CD4-positive, alpha-beta T cell treated with Interleukin-15 for 1 hour (primary cell): ENCODE measurements around the gene ST6GALNAC2.

Source experiments
- DNase-seq: peaks from one replicate; pipeline ENCODE4 v3.0.0-alpha.2; 2020

The ST6GALNAC2 gene

GRCh38 chr17:76553178-76553908 is 32.3 kb downstream of the ST6GALNAC2 start:
- no peak for DNase-seq

DNA sequence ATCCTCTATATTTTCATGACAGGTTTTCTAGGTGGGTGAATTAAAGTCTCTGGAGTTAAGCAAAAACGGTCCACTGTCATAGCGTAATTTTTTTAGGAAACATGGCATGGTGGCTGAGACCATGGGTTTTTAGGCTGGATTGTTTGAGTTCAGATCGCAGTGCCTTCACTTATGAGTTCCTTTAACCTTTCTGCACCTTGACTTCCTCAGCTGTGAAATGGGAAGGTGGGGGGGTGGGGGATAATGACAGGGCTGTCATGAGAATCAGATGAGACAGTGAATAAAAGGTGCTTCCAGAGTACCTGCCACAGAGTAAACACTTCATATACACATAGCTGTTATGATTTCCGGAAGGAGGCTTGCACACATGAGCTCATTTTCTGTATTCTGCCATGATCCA is 34.0 kb downstream of the ST6GALNAC2 start:
- no peak for DNase-seq

- no peak for DNase-seq
Measured at GRCh38 chr17:76550712-76551615, 34.7 kb downstream of the ST6GALNAC2 start.

GRCh38 chr17:76549539-76549938 is 36.1 kb downstream of the ST6GALNAC2 start:
- no peak for DNase-seq

- no peak for DNase-seq
Measured at GRCh38 chr17:76549215-76549518, 36.5 kb downstream of the ST6GALNAC2 start.

DNA sequence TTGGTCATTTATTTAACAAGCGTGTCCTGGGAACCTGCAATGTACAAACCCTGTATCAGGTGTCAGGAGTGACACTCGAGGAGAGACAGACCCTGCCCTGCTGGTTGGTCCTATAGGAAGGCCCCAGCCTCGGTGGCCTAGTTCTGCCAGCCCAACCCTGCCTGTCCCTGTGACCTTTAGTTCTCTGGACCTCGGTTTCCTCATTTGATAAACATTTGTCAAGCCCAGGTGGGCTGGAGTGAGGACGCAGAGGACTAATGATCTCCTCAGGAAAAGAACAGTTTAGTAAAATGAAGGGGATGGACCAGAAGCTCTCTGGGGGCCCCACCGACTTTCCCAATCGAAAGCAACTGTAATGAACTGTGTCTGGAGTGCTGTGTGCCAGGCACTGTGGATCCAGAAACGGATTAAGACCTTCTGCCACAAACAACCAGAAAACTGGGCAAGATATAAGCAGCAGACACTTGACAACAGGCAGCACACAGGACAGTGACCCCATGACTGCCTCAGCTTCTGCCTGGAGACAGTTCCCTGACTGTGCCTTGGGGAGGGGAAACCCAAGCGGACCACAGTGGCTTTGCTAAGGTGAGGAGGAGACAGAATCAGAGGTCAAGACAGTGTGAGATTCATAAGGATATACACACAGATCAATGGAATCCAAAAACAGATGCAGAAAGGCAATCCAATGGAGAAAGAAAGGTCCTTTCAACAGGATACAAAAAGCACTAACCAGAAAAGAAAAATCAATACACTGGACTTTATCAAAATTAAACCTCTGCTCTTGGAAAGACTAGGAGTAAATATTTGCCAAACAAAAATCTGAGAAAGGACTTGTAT is 37.1 kb downstream of the ST6GALNAC2 start:
- no peak for DNase-seq

GRCh38 chr17:76547642-76548202 is 37.9 kb downstream of the ST6GALNAC2 start:
- DNase-seq = no peak

DNA sequence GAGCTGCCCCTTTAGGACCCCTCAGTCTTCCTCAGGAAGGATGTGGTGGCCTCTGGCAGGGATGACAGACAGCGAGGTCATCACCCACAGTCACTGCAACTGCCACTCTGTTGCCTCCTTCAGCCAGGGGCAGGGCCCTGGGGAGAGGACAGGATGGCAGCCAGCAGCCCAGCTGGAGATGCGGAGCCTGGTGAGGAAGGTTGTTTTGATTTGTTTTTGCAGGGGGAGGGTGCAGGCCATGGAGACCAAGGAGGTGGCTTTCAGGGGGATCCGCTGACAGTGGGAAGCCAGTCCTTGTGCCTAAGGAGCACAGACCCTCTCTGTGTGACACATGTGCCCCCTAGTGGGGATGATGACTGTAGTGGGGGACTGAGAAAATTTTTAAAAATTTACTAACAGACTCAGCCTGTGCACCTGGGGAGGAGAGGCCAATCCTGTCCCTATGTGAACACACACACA is 38.4 kb downstream of the ST6GALNAC2 start:
- DNase-seq = peak; percentile 62

- no peak for DNase-seq
Measured at GRCh38 chr17:76546556-76547182, 39.0 kb downstream of the ST6GALNAC2 start.

DNA sequence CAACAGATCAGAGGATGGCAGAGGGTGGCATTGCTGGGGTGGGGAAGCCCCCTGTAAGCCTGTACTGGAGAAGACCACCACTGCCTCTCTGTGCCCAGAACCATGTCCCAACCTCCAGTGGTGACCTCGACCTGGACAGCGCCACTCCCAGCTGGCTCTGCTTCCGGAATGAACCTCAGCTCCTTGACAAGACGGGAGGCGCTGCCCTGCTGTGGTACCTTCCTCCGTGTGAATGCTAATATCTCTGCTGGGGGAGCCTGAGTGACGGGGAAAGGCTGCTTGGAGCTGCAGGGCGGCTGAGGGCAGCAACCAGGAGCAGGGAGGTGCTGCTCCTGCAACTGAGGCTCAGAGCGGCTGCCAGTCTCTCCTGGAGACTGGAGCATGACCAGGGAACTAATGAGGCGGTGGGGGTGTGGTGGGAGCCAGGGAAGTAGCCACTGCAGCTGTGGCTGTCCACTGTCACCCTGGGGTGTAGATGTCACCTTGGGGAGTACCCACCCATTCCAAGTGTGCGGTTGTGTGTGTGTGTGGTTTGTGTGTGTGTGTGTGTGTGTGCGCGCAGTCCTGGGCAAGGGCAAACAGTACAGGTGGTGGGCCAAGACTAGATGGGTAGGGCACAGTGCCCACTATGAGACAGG is 39.6 kb downstream of the ST6GALNAC2 start:
- no peak for DNase-seq

DNA sequence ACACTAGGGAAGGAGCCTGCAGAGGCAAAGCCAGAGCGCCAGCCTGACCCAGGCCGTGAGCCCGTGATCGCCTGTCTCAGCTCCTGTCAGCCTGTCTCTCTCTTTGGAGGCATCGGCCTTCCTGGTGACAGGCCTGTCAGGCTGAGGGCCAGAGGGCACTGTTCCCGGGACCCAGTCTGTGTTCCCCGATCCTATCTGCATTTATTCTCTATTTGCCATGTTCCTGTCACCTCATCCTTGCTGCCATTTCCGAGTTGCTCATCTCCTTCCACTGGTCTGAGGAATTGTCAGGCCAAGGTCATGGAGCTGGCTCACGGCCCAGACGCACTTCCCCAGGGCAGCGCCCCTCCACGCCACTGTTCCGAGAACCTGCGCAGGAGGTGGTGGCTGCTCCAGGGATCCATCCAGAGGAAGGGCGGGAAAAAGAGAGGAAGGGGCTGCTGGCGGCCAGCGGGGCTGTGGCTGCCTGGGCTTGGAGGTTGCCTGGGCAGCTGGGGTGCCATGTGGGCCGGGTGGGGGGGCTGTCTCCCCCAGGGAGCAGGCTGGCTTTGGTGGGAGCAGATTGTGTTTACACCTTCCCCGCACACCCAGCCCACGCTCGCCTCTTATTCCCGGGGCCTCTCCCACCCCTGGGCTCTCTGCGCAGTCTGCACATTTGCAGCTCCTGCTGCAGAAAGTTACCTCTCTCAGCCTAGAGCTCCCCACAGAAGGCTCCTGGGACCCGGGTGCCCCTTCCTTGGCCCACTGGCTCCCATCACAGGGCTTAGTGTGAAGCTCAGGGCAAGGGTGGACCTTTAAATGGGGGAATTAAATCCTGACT is 40.9 kb downstream of the ST6GALNAC2 start:
- DNase-seq = no peak

GRCh38 chr17:76543826-76544545 is 41.7 kb downstream of the ST6GALNAC2 start:
- no peak for DNase-seq

DNA sequence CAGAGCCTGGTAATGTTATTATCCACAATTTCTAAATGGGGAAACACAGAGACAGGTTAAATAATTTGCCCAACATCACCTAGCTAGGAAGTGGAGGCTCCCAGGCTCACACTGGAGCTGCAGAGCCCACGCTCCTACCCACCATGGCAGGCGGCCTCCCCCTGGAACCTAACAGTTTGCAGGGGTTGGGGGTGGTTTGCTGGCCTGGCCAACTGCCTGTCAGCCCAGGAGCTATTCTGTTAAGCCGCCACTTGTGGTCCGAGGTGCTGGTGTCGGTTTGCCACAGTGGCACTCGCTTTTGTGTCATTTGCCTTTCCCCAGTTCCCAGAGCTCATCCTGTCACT is 42.2 kb downstream of the ST6GALNAC2 start:
- no peak for DNase-seq

GRCh38 chr17:76542984-76543383 is 42.7 kb downstream of the ST6GALNAC2 start:
- no peak for DNase-seq

- DNase-seq = no peak
Measured at GRCh38 chr17:76542566-76542971, 43.1 kb downstream of the ST6GALNAC2 start.

DNA sequence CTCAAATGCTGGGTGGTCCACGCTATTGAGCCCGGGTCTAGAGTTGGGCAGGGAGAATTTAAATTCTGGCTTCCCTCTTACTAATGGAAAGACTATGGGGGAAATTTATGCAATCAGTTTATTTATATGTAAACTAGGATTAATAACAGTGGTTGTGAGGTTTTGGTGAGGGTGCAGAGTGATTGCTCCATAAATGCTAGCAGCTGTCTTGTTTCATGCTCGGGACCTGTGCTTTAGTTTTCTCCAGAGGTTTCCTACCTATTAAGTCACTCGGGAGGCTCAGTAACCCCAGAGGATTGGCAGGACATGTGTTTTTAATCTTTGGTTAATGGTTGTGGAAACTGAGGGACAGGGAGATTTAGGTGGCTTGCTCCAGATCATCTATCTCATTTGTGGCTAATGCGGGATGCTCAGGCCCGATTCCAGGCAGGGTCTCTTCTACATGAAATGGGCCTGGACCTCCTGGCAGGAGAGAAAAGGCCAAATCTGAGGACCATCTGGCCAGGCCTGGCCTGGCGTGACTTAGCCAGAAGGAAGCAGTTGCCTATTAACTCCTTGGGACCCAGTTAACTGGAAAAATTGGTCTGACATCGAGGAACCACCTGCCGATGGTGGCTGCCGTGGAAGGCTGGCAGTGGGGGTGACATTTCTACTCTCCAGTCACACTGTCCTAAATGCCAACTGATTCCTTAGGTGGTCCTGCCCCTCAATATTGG is 43.8 kb downstream of the ST6GALNAC2 start:
- no peak for DNase-seq

GRCh38 chr17:76540381-76541300 is 45.0 kb downstream of the ST6GALNAC2 start:
- DNase-seq = peak; percentile 66

GRCh38 chr17:76539631-76540271 is 45.9 kb downstream of the ST6GALNAC2 start, which contains the start of gene PRCD:
PRCD (plus strand) TSS chr17:76540044; CDS start chr17:76540142, 98 bp downstream.
- DNase-seq = no peak
